A549 (cell line): ENCODE measurements around the gene CHRNB1. TPM values are rescaled to one million over a fixed set of nuclear protein-coding genes. Genes with fewer than 3 reads are reported as not detected.

Experiments used
- ATAC-seq, 2 experiments: fragments of 200-7000 bp in 1 of 2; fragments of >200 bp in 1 of 2; cut with Nextera tagmentation in 1 of 2; cut with Tn5 transposase in 1 of 2; 3 replicates each; pipeline versions ENCODE4 v1.8.0 to v1.9.1; 2018 to 2020; ENCODE audit warnings: mild to moderate bottlenecking in 1 of 2, moderate library complexity in 1 of 2
- CTCF ChIA-PET: fragments of 300-600 bp; sonication (Branson Sonifier 250); formaldehyde crosslinking; extraction: SDS; loops from one replicate; lab custom pipeline; 2021; ENCODE audit warnings: antibody characterized with exemption, inconsistent platforms; lab: Yijun Ruan, JAX
- POLR2A ChIA-PET: fragments of 350-600 bp; formaldehyde crosslinking; extraction: SDS; loops from one replicate; lab custom pipeline; 2021; ENCODE audit warnings: antibody characterized with exemption, inconsistent platforms; lab: Yijun Ruan, JAX
- DNase-seq, 2 experiments: peaks; one replicate each; pipeline versions ENCODE4 v3.0.0 to v3.0.0-alpha.2; 2011 to 2016; ENCODE audit warnings: low read depth in 1 of 2, low spot score in 1 of 2
- FAIRE-seq: peaks from 2 replicates; lab custom pipeline; 2011; peaks lifted over from hg19 to GRCh38; lab: Jason Lieb, UNC
- H3K27ac ChIP-seq, 2 experiments: fragments of >200 bp; sonication (Bioruptor Twin); formaldehyde crosslinking; 3 replicates each; pipeline ENCODE4 v1.5.1; 2016 to 2017
- H3K4me1 ChIP-seq: fragments of >200 bp; sonication (Bioruptor Twin); formaldehyde crosslinking; 3 replicates; pipeline ENCODE4 v1.6.1; 2016
- H3K4me2 ChIP-seq: fragments of >200 bp; sonication (Bioruptor Twin); formaldehyde crosslinking; 3 replicates; pipeline ENCODE4 v1.6.1; 2016
- H3K4me3 ChIP-seq: fragments of >200 bp; sonication (Bioruptor Twin); formaldehyde crosslinking; 3 replicates; pipeline ENCODE4 v1.5.1; 2016
- H3K9me3 ChIP-seq: fragments of >200 bp; sonication (Bioruptor Twin); formaldehyde crosslinking; 3 replicates; pipeline ENCODE4 v1.6.1; 2016
- CBX8 ChIP-seq: fragments of 200-600 bp; sonication (generic); IDR thresholded peaks from 2 replicates; pipeline ENCODE4 v1.6.1; 2016
- CEBPB ChIP-seq, 2 experiments: fragments of >200 bp in 1 of 2; sonication (Bioruptor Twin) in 1 of 2; formaldehyde crosslinking in 1 of 2; IDR thresholded peaks; 2 replicates each; pipeline ENCODE4 v1.6.1; 2012 to 2016
- E2F6 ChIP-seq: IDR thresholded peaks from 2 replicates; pipeline ENCODE4 v1.6.1; 2012; ENCODE audit warnings: low read depth, borderline replicate concordance
- EHMT2 ChIP-seq: fragments of 200-600 bp; sonication (generic); IDR thresholded peaks from 2 replicates; pipeline ENCODE4 v1.6.1; 2016; ENCODE audit warnings: antibody characterized with exemption, low read depth, mild to moderate bottlenecking, moderate library complexity
- ELK1 ChIP-seq: fragments of 150-350 bp; IDR thresholded peaks from 2 replicates; pipeline ENCODE4 v1.6.1; 2014; ENCODE audit warnings: low read depth, mild to moderate bottlenecking, low read length
- EP300 ChIP-seq, 2 experiments: fragments of >200 bp; sonication (Bioruptor Twin); formaldehyde crosslinking; IDR thresholded peaks; 2 replicates in 1 of 2; 3 replicates in 1 of 2; pipeline ENCODE4 v1.6.1; 2016 to 2017
- FOSL2 ChIP-seq, 2 experiments: fragments of 450-650 bp in 1 of 2; fragments of >200 bp in 1 of 2; sonication (Bioruptor Twin) in 1 of 2; formaldehyde crosslinking; IDR thresholded peaks; 2 replicates each; pipeline versions ENCODE4 v1.5.0 to v1.6.1; 2016 to 2020; ENCODE audit warnings: mild to moderate bottlenecking in 1 of 2, moderate library complexity in 1 of 2
- GATA3 ChIP-seq: IDR thresholded peaks from 2 replicates; pipeline ENCODE4 v1.6.1; 2012; ENCODE audit warnings: borderline replicate concordance
- HOXB13 ChIP-seq: fragments of 250-450 bp; sonication (Bioruptor Pico); IDR thresholded peaks from 2 replicates; pipeline ENCODE4 v1.5.0; 2020; ENCODE audit warnings: low read depth, mild to moderate bottlenecking, moderate library complexity
- JUN ChIP-seq, 2 experiments: fragments of >200 bp; sonication (Bioruptor Twin); formaldehyde crosslinking; IDR thresholded peaks; 2 replicates in 1 of 2; 3 replicates in 1 of 2; pipeline ENCODE4 v1.6.1; 2016 to 2017
- MYC ChIP-seq: IDR thresholded peaks from 2 replicates; pipeline ENCODE4 v1.6.1; 2012; ENCODE audit warnings: mild to moderate bottlenecking, inconsistent platforms, low read length, improper control_type of control experiment, borderline replicate concordance
- NFE2L2 ChIP-seq: fragments of 150-350 bp; conservative IDR thresholded peaks from 2 replicates; pipeline ENCODE4 v1.6.1; 2014; ENCODE audit warnings: low read length
- NPAS2 ChIP-seq: fragments of 250-450 bp; sonication (Bioruptor Pico); IDR thresholded peaks from 2 replicates; pipeline ENCODE4 v1.8.0; 2022; ENCODE audit warnings: mild to moderate bottlenecking, moderate library complexity, borderline replicate concordance
- NR3C1 ChIP-seq: fragments of >200 bp; sonication (Bioruptor Twin); formaldehyde crosslinking; IDR thresholded peaks from 3 replicates; pipeline ENCODE4 v1.6.1; 2017
- PBX3 ChIP-seq: IDR thresholded peaks from 2 replicates; pipeline ENCODE4 v1.6.1; 2012
- PHF8 ChIP-seq: fragments of 200-600 bp; sonication (generic); IDR thresholded peaks from 2 replicates; pipeline ENCODE4 v1.6.1; 2016; ENCODE audit warnings: low read depth, mild to moderate bottlenecking, antibody characterized with exemption, moderate library complexity, borderline replicate concordance
- RNF2 ChIP-seq: fragments of 200-600 bp; sonication (generic); IDR thresholded peaks from 2 replicates; pipeline ENCODE4 v1.6.1; 2016; ENCODE audit warnings: low read depth, mild to moderate bottlenecking, antibody characterized with exemption, moderate library complexity, borderline replicate concordance
- SMC3 ChIP-seq: fragments of >200 bp; sonication (Bioruptor Twin); formaldehyde crosslinking; IDR thresholded peaks from 3 replicates; pipeline ENCODE4 v1.6.1; 2018; ENCODE audit warnings: inconsistent platforms
- SREBF2 ChIP-seq: fragments of 450-650 bp; IDR thresholded peaks from 2 replicates; pipeline ENCODE4 v1.6.1; 2014; ENCODE audit warnings: mild to moderate bottlenecking, moderate library complexity
- ZNF302 ChIP-seq: fragments of 250-450 bp; sonication (Bioruptor Pico); IDR thresholded peaks from 2 replicates; pipeline ENCODE4 v1.9.0; 2021; ENCODE audit warnings: inconsistent platforms, mild to moderate bottlenecking, moderate library complexity
- ZSCAN20 ChIP-seq: fragments of 250-450 bp; sonication (Bioruptor Pico); IDR thresholded peaks from 2 replicates; pipeline ENCODE4 v1.8.0; 2022; ENCODE audit warnings: mild to moderate bottlenecking, moderate library complexity
- WGBS: methylation state at CpG from one replicate; pipeline ENCODE4 v1.1.6; 2017; ENCODE audit errors: missing lambda C conversion rate; 5-methylcytosine and 5-hydroxymethylcytosine counted together
- polyA plus RNA-seq, 4 experiments: library from polyadenylated mRNA; depleted of rRNA in 3 of 4; stranded (reverse); fragments of >200 nt; fragmentation: RNase III in 1 of 4; extraction: RNeasy Plus Mini Kit Qiagen cat#74134 plus additional on column Dnase treatment in 1 of 4; gene quantifications; 2 replicates in 3 of 4; 3 replicates in 1 of 4; pipeline ENCODE4 v1.2.3, GENCODE V29; 2011 to 2017
- TF ChIP-seq, protein P1 (sequence below): fragments of 250-450 bp; sonication (Bioruptor Pico); IDR thresholded peaks from 2 replicates; pipeline ENCODE4 v1.5.0; 2020; ENCODE audit warnings: low read depth, mild to moderate bottlenecking, moderate library complexity
- TF ChIP-seq, protein P2 (sequence below): fragments of >200 bp; sonication (Bioruptor Twin); formaldehyde crosslinking; IDR thresholded peaks from 2 replicates; pipeline ENCODE4 v1.6.1; 2016

CHRNB1 gene
- polyA plus RNA-seq, 2 of the 4 experiments (the other 2 are of a cell fraction): 6.5 to 8.4 TPM

DNA sequence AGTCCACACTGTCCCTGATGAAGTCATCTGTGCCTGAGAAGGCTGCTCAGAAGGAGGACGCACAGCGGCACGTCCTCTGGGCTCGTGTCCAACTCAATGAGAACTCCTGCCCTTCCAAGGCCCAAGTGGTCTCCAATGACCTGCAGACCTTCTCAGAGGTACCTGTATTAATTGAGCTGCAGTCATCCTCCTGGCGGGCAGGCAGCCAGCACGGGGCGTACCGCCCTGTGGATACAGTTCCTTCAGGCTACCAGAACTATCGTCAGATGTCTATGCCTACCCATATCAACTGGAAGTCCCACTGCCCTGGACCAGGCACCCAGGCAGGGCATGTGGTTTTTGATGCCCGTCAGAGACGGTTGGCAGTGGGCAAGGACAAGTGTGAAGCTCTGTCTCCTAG is 12.6 kb upstream of the CHRNB1 start:
- DNase-seq: no peak
- no peak for FAIRE-seq
- 88% methylated on average over 11 of the region's 11 CpGs for WGBS
- ChIA-PET CTCF (interaction anchor here (0.8 to 17.0 kb wide), 10 partner anchors 12 to 255 kb away, joined by 3 to 232 read pairs (median 4); partner anchors contain the start of genes KCTD11, SOX15, SPEM1 and TMEM95), POLR2A (no interaction called here)
- Histone ChIP-seq H3K4me2 (no peak overlapping the region), H3K9me3 (no peaks in the 10 kb centered on the region), H3K27ac (no peak overlapping the region), H3K4me3 (no peak overlapping the region), H3K4me1 (peaks cover 11% of the 10 kb centered on the region)
- ATAC-seq: no peak
- TF ChIP-seq ZNF302 (CRISPR knock-in tag) (no peak), EP300 (IDR thresholded peaks at IDR 0.05) (no peak), PBX3 (no peak), NFE2L2 (no peak), ELK1 (no peak)
- TF ChIP-seq, protein P1, sequence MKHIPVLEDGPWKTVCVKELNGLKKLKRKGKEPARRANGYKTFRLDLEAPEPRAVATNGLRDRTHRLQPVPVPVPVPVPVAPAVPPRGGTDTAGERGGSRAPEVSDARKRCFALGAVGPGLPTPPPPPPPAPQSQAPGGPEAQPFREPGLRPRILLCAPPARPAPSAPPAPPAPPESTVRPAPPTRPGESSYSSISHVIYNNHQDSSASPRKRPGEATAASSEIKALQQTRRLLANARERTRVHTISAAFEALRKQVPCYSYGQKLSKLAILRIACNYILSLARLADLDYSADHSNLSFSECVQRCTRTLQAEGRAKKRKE: no peak
- TF ChIP-seq, all 56 proteins: peak for 0

- peak overlapping the region; percentile 62 to 85 for H3K27ac ChIP-seq
- TF ChIP-seq PHF8: 0 out of 2 replicates have a peak, but pooled peaks have one; percentile 19
- peak; percentile 64; the same call in 1 of the 2 replicates for TF ChIP-seq RNF2
- TF ChIP-seq, protein P2, sequence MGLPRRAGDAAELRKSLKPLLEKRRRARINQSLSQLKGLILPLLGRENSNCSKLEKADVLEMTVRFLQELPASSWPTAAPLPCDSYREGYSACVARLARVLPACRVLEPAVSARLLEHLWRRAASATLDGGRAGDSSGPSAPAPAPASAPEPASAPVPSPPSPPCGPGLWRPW: no peak
- no peak for FAIRE-seq
Observed at GRCh38 chr17:7435676-7436555, 8.9 kb upstream of the CHRNB1 start.

DNA sequence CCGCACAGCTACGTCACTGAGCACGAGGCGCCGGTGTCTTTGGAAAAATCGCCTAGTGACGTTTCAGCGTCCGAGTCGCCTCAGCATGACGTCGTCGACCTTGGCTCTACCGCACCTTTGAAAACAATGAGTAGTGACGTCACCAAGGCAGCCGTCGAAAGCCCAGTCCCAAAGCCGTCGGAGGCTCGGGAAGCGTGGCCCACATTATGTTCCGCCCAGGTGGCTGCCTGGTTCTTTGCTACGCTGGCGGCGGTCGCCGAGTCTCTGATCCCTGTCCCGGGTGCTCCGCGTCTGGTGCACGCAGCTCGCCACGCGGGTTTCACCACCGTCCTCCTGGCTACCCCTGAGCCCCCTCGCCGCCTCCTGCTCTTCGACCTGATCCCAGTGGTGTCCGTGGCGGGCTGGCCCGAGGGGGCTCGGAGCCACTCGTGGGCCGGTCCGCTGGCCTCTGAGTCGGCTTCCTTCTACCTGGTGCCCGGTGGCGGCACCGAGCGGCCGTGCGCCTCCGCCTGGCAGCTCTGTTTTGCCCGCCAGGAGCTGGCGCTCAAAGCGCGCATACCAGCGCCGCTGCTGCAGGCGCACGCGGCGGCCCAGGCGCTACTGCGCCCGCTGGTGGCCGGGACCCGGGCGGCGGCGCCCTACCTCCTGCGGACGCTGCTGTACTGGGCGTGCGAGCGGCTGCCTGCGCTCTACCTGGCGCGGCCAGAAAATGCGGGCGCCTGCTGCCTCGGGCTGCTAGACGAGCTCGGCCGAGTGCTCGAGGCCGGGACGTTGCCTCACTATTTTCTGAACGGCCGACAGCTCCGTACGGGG is 8.1 kb upstream of the CHRNB1 start:
- 30% methylated on average over 36 of the region's 92 CpGs for WGBS
- Histone ChIP-seq H3K27ac (peak overlapping the region; percentile 52 to 85), H3K4me3 (peak overlapping the region; percentile 55), H3K4me1 (peaks cover 31% of the 10 kb centered on the region), H3K9me3 (no peaks in the 10 kb centered on the region), H3K4me2 (peak overlapping the region; percentile 86)
- CTCF ChIA-PET: interaction anchor here (0.6 to 17.0 kb wide), 70 partner anchors 11 to 483 kb away, joined by 3 to 342 read pairs (median 6); partner anchors contain the start of genes CHRNB1, KCTD11, NLGN2 and PLSCR3
- peak; percentile 70 to 86 for ATAC-seq
- POLR2A ChIA-PET: interaction anchor here (0.6 to 3.0 kb wide), 12 partner anchors 18 to 251 kb away, joined by 3 to 31 read pairs (median 4); partner anchors contain the start of genes PLSCR3, POLR2A, SLC35G6 and TMEM256
- DNase-seq: peak; percentile 87 to 92
- peak; percentile 68 for FAIRE-seq
- TF ChIP-seq E2F6: peak; percentile 83
- TF ChIP-seq MYC: peak; percentile 100
- TF ChIP-seq NPAS2: peak; percentile 75; the same call in 1 of the 2 replicates
- TF ChIP-seq CEBPB (IDR thresholded peaks at IDR 0.05): no peak
- TF ChIP-seq NR3C1: no peak
- no peak for TF ChIP-seq FOSL2 (IDR thresholded peaks at IDR 0.05)
- TF ChIP-seq FOSL2 (CRISPR knock-in tag; IDR thresholded peaks at IDR 0.05): peak; percentile 46; the same call in 1 of the 2 replicates
- TF ChIP-seq GATA3: no peak
- no peak for TF ChIP-seq CBX8
- TF ChIP-seq EP300 (IDR thresholded peaks at IDR 0.05): no peak
- peak; percentile 98 for TF ChIP-seq SMC3
- no peak for TF ChIP-seq SREBF2
- no peak for TF ChIP-seq EHMT2
- TF ChIP-seq, protein P1: no peak
- TF ChIP-seq ZSCAN20: no peak
- TF ChIP-seq JUN (IDR thresholded peaks at IDR 0.05): peak in 1 of 2 experiments; percentile 75; a peak in 2 of 5 replicates
- no peak for TF ChIP-seq HOXB13 (CRISPR knock-in tag)
- no peak for TF ChIP-seq NFE2L2

More at GRCh38 chr17:7435676-7436555, 8.9 kb upstream of the CHRNB1 start:
- no peaks in the 10 kb centered on the region for H3K9me3 ChIP-seq
- H3K4me2 ChIP-seq: peak overlapping the region; percentile 86
- ChIA-PET CTCF (interaction anchor here (0.8 to 17.0 kb wide), 48 partner anchors 11 to 484 kb away, joined by 3 to 342 read pairs (median 9); partner anchors contain the start of genes CHRNB1, KCTD11, PLSCR3 and SENP3), POLR2A (interaction anchor here (0.9 to 3.0 kb wide), 14 partner anchors 8 to 252 kb away, joined by 3 to 31 read pairs (median 4); partner anchors contain the start of genes MPDU1, PLSCR3, POLR2A and SLC35G6)
- H3K4me1 ChIP-seq: peaks cover 30% of the 10 kb centered on the region
- ATAC-seq: peak; percentile 37 to 48
- WGBS: 33% methylated on average over 40 of the region's 49 CpGs
- peak overlapping the region; percentile 55 for H3K4me3 ChIP-seq
- peak; percentile 59 to 65 for DNase-seq
